Lower leg skin (tissue), 3 donors: ENCODE results near the gene HGF.

Experiments
- CTCF ChIP-seq, 3 donors: fragments of 450-650 bp; IDR thresholded peaks; one replicate each; pipeline ENCODE4 v1.5.1; 2016; ENCODE audit warnings: antibody characterized with exemption in 3 of 3, mild to moderate bottlenecking in 3 of 3, moderate library complexity in 2 of 3
- POLR2A ChIP-seq, 2 donors: fragments of 450-650 bp; IDR thresholded peaks; one replicate each; pipeline ENCODE4 v1.6.1; 2016 to 2017; ENCODE audit warnings: antibody characterized with exemption in 2 of 2, mild to moderate bottlenecking in 1 of 2, moderate library complexity in 1 of 2

GRCh38 chr7:81676105-81676811 lies 93.6 kb downstream of the HGF start:
- TF ChIP-seq CTCF (IDR thresholded peaks at IDR 0.05) (no peak), POLR2A (IDR thresholded peaks at IDR 0.05) (no peak)
